Occipital lobe (tissue), 2 donors: Measurements from ENCODE around the gene B2M. TPM values are rescaled to one million over a fixed set of nuclear protein-coding genes. Genes with fewer than 3 reads are reported as not detected.

ENCODE experiments used
- small RNA-seq: library from RNA; depleted of rRNA; stranded (forward); fragments of <200 nt; gene quantifications from one replicate; pipeline ENCODE3, GENCODE V24; 2014
- total RNA-seq: library from RNA; depleted of rRNA; stranded (reverse); fragments of >200 nt; gene quantifications from one replicate; pipeline ENCODE4 v1.2.3, GENCODE V29; 2014

B2M gene
- total RNA-seq, 1 donor from 2014 or later, result 316 TPM

Small RNAs within 50 kb of the gene (small RNA-seq; reads per million reads assigned to genes)
- gene RF00019, result not detected

Other genes starting within 250 kb of the B2M start
- gene EIF3J, start 174.4 kb upstream of the B2M start, total RNA-seq, result 63.0 TPM
- gene SPG11, start 47.9 kb upstream of the B2M start, total RNA-seq, result 88.6 TPM
- gene PATL2, start 194 bp upstream of the B2M start, total RNA-seq, result 0.78 TPM
- 35.6 TPM for gene TRIM69, start 25.0 kb downstream of the B2M start, total RNA-seq
- gene TERB2, start 245.2 kb downstream of the B2M start, total RNA-seq, result not detected